KMS-11 (cell line): Measurements from ENCODE around the gene HPSE2.

ENCODE experiments used
- H2AFZ ChIP-seq: fragments of 200-600 bp; sonication (generic); 2 replicates; pipeline ENCODE4 v1.6.1; 2016; ENCODE audit warnings: antibody characterized with exemption, mixed run types, low read depth
- H3K27ac ChIP-seq: fragments of 200-600 bp; sonication (generic); 2 replicates; pipeline ENCODE4 v1.6.1; 2016; ENCODE audit warnings: mild to moderate bottlenecking, mixed run types
- H3K27me3 ChIP-seq: fragments of 200-600 bp; sonication (generic); 2 replicates; pipeline ENCODE4 v1.6.1; 2017; ENCODE audit warnings: mild to moderate bottlenecking, low read depth, mixed run types, moderate library complexity; ENCODE audit not compliant: insufficient read depth
- H3K36me3 ChIP-seq: fragments of 200-600 bp; sonication (generic); 2 replicates; pipeline ENCODE4 v1.6.1; 2017; ENCODE audit warnings: mild to moderate bottlenecking, mixed run types; ENCODE audit not compliant: insufficient read depth
- H3K4me1 ChIP-seq: fragments of 200-600 bp; sonication (generic); 2 replicates; pipeline ENCODE4 v1.6.1; 2016; ENCODE audit warnings: mild to moderate bottlenecking, low read depth, mixed run types; ENCODE audit not compliant: poor library complexity, severe bottlenecking
- H3K4me2 ChIP-seq: fragments of 200-600 bp; sonication (generic); 2 replicates; pipeline ENCODE4 v1.7.0; 2016; ENCODE audit warnings: mild to moderate bottlenecking, mixed run types
- H3K4me3 ChIP-seq: fragments of 200-600 bp; sonication (generic); IDR thresholded peaks from 2 replicates; pipeline ENCODE4 v1.6.1; 2017; ENCODE audit warnings: low read depth, low read length, mixed read lengths; ENCODE audit not compliant: insufficient read depth
- H3K79me2 ChIP-seq: fragments of 200-600 bp; sonication (generic); 2 replicates; pipeline ENCODE4 v1.6.1; 2016; ENCODE audit warnings: low read depth, mixed run types; ENCODE audit not compliant: insufficient read depth
- H3K9ac ChIP-seq: fragments of 200-600 bp; sonication (generic); 2 replicates; pipeline ENCODE4 v1.6.1; 2016; ENCODE audit warnings: mild to moderate bottlenecking, mixed run types
- H4K20me1 ChIP-seq: fragments of 200-600 bp; sonication (generic); 2 replicates; pipeline ENCODE4 v1.6.1; 2016; ENCODE audit warnings: mild to moderate bottlenecking, mixed run types; ENCODE audit not compliant: insufficient read depth
- CTCF ChIP-seq: fragments of 200-600 bp; sonication (generic); conservative IDR thresholded peaks from 2 replicates; pipeline ENCODE4 v1.6.1; 2017; ENCODE audit warnings: low read depth, mild to moderate bottlenecking, antibody characterized with exemption, low read length, moderate library complexity, mixed read lengths

The HPSE2 gene

DNA sequence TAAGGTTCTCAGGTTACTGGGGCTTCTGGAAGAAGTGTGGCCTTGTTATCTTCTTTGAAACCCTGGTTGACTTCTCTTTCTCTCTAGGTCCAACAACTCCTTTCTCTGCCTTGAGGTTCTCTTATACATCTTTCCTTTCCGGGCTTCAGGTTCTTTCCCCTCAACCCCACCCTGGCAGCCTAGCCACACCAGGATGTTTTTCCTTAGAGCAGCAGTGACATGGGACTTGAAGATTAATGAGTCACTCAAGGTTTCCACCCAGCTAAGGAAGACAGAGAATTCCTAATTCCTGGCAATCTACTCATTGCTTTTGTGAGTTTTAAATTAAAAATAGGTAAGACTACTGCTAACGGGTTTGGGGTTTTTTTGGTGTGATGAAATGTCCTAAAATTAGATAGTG lies 667.1 kb downstream of the HPSE2 start:
- no peaks in the 10 kb centered on the region for H4K20me1 ChIP-seq
- no peak overlapping the region for H3K4me3 ChIP-seq
- H3K27ac ChIP-seq, result no peak overlapping the region
- no peak for TF ChIP-seq CTCF
- no peaks in the 10 kb centered on the region for H3K4me1 ChIP-seq
- H3K36me3 ChIP-seq, result no peaks in the 10 kb centered on the region
- H3K9ac ChIP-seq, result no peak overlapping the region
- H3K27me3 ChIP-seq, result no peaks in the 10 kb centered on the region
- H2AFZ ChIP-seq, result no peak overlapping the region
- H3K4me2 ChIP-seq, result no peak overlapping the region
- no peaks in the 10 kb centered on the region for H3K79me2 ChIP-seq

- no peak overlapping the region for H3K4me2 ChIP-seq
Observed at GRCh38 chr10:98567391-98568133, 668.1 kb downstream of the HPSE2 start.

GRCh38 chr10:98563811-98564210 lies 671.8 kb downstream of the HPSE2 start:
- H3K4me2 ChIP-seq, result no peak overlapping the region
- no peak overlapping the region for H3K9ac ChIP-seq
- no peaks in the 10 kb centered on the region for H3K27me3 ChIP-seq
- no peak for TF ChIP-seq CTCF
- no peaks in the 10 kb centered on the region for H3K79me2 ChIP-seq
- no peak overlapping the region for H3K27ac ChIP-seq
- H3K4me3 ChIP-seq, result no peak overlapping the region
- H2AFZ ChIP-seq, result no peak overlapping the region
- H3K4me1 ChIP-seq, result no peaks in the 10 kb centered on the region
- H3K36me3 ChIP-seq, result no peaks in the 10 kb centered on the region
- no peaks in the 10 kb centered on the region for H4K20me1 ChIP-seq

More at GRCh38 chr10:98567391-98568133, 668.1 kb downstream of the HPSE2 start:
- no peak overlapping the region for H2AFZ ChIP-seq
- H3K9ac ChIP-seq, result no peak overlapping the region
- H3K79me2 ChIP-seq, result no peaks in the 10 kb centered on the region
- no peak for TF ChIP-seq CTCF
- no peaks in the 10 kb centered on the region for H3K36me3 ChIP-seq
- no peaks in the 10 kb centered on the region for H3K27me3 ChIP-seq
- H3K4me1 ChIP-seq, result no peaks in the 10 kb centered on the region
- H3K4me3 ChIP-seq, result no peak overlapping the region
- no peak overlapping the region for H3K27ac ChIP-seq
- H4K20me1 ChIP-seq, result no peaks in the 10 kb centered on the region

- H3K36me3 ChIP-seq, result no peaks in the 10 kb centered on the region
- no peaks in the 10 kb centered on the region for H4K20me1 ChIP-seq
- H3K79me2 ChIP-seq, result no peaks in the 10 kb centered on the region
- no peak overlapping the region for H2AFZ ChIP-seq
- no peak overlapping the region for H3K27ac ChIP-seq
- no peak overlapping the region for H3K4me2 ChIP-seq
- H3K27me3 ChIP-seq, result no peaks in the 10 kb centered on the region
- TF ChIP-seq CTCF, result no peak
- no peak overlapping the region for H3K9ac ChIP-seq
- H3K4me1 ChIP-seq, result no peaks in the 10 kb centered on the region
- no peak overlapping the region for H3K4me3 ChIP-seq
Observed at GRCh38 chr10:98560565-98560964, 675.1 kb downstream of the HPSE2 start.
